HEK293 (cell line): ENCODE results near the gene FAM120A.

Experiments
- CTCF ChIA-PET: fragments of 350-600 bp; formaldehyde crosslinking; extraction: SDS; loops from one replicate; lab custom pipeline; 2021; ENCODE audit warnings: antibody characterized with exemption; lab: Yijun Ruan, JAX
- POLR2A ChIA-PET: fragments of 300-600 bp; formaldehyde crosslinking; extraction: SDS; loops from one replicate; lab custom pipeline; 2020; ENCODE audit warnings: antibody characterized with exemption, inconsistent platforms; lab: Yijun Ruan, JAX
- H3K27ac ChIP-seq: fragments of 200-500 bp; sonication (Bioruptor generic); 2 replicates; pipeline ENCODE4 v1.5.1; 2014; ENCODE audit warnings: low read depth, low read length, control low read depth, inconsistent platforms; ENCODE audit errors: extremely low read depth
- H3K36me3 ChIP-seq, 2 experiments: fragments of 200-500 bp in 1 of 2; sonication (Bioruptor generic) in 1 of 2; 1 replicate in 1 of 2; 2 replicates in 1 of 2; pipeline ENCODE4 v1.5.1; 2014 to 2017; ENCODE audit warnings: inconsistent platforms in 2 of 2, low read length in 2 of 2; ENCODE audit not compliant: control insufficient read depth in 2 of 2, insufficient read depth in 1 of 2
- H3K4me1 ChIP-seq: fragments of 200-500 bp; sonication (Bioruptor generic); 2 replicates; pipeline ENCODE4 v1.5.1; 2014; ENCODE audit warnings: mild to moderate bottlenecking, low read length, inconsistent platforms; ENCODE audit not compliant: control insufficient read depth, insufficient read depth
- H3K4me3 ChIP-seq: 2 replicates; pipeline ENCODE4 v1.5.1; 2011; ENCODE audit warnings: low read depth, mild to moderate bottlenecking, control low read depth, low read length, moderate library complexity
- H3K9me3 ChIP-seq: fragments of 200-500 bp; sonication (Bioruptor generic); 2 replicates; pipeline ENCODE4 v1.5.1; 2014; ENCODE audit warnings: low read depth, low read length, inconsistent platforms; ENCODE audit not compliant: control insufficient read depth, insufficient read depth
- EGR2 ChIP-seq: fragments of 450-650 bp; formaldehyde crosslinking; IDR thresholded peaks from 2 replicates; pipeline ENCODE4 v1.5.1; 2016; ENCODE audit warnings: low read depth, missing biosample characterization, missing genetic modification characterization
- INSM2 ChIP-seq: fragments of 450-650 bp; formaldehyde crosslinking; IDR thresholded peaks from 2 replicates; pipeline ENCODE4 v1.5.1; 2016; ENCODE audit warnings: missing biosample characterization, missing genetic modification characterization
- KLF16 ChIP-seq: fragments of 450-650 bp; formaldehyde crosslinking; IDR thresholded peaks from 2 replicates; pipeline ENCODE4 v1.5.1; 2017; ENCODE audit warnings: missing biosample characterization, missing genetic modification characterization
- KLF17 ChIP-seq: fragments of 450-650 bp; formaldehyde crosslinking; IDR thresholded peaks from 2 replicates; pipeline ENCODE4 v1.5.1; 2016; ENCODE audit warnings: missing biosample characterization, missing genetic modification characterization
- TCF7L2 ChIP-seq: IDR thresholded peaks from 2 replicates; pipeline ENCODE4 v1.6.1; 2011; ENCODE audit warnings: low read depth, mild to moderate bottlenecking, inconsistent platforms, low read length, moderate library complexity, borderline replicate concordance
- YY1 ChIP-seq: fragments of 450-650 bp; formaldehyde crosslinking; IDR thresholded peaks from 2 replicates; pipeline ENCODE4 v1.5.1; 2018; ENCODE audit warnings: missing biosample characterization, missing genetic modification characterization
- ZBTB1 ChIP-seq: fragments of 450-650 bp; formaldehyde crosslinking; IDR thresholded peaks from 2 replicates; pipeline ENCODE4 v1.5.1; 2016; ENCODE audit warnings: missing biosample characterization, missing genetic modification characterization
- ZBTB10 ChIP-seq: fragments of 450-650 bp; formaldehyde crosslinking; IDR thresholded peaks from 2 replicates; pipeline ENCODE4 v1.5.1; 2016; ENCODE audit warnings: missing biosample characterization, missing genetic modification characterization
- ZBTB20 ChIP-seq: fragments of 450-650 bp; formaldehyde crosslinking; IDR thresholded peaks from 2 replicates; pipeline ENCODE4 v1.5.1; 2016; ENCODE audit warnings: missing biosample characterization, missing genetic modification characterization
- ZBTB49 ChIP-seq: fragments of 450-650 bp; formaldehyde crosslinking; IDR thresholded peaks from 2 replicates; pipeline ENCODE4 v1.5.1; 2016; ENCODE audit warnings: missing biosample characterization, missing genetic modification characterization, low read depth
- ZNF157 ChIP-seq: fragments of 450-650 bp; formaldehyde crosslinking; IDR thresholded peaks from 2 replicates; pipeline ENCODE4 v1.5.1; 2016; ENCODE audit warnings: missing biosample characterization, missing genetic modification characterization
- ZNF18 ChIP-seq: fragments of 450-650 bp; formaldehyde crosslinking; IDR thresholded peaks from 2 replicates; pipeline ENCODE4 v1.5.1; 2016; ENCODE audit warnings: missing biosample characterization, missing genetic modification characterization
- ZNF23 ChIP-seq: fragments of 450-650 bp; formaldehyde crosslinking; IDR thresholded peaks from 2 replicates; pipeline ENCODE4 v1.5.1; 2016; ENCODE audit warnings: missing biosample characterization, missing genetic modification characterization, borderline replicate concordance
- ZNF24 ChIP-seq: fragments of 450-650 bp; formaldehyde crosslinking; IDR thresholded peaks from 2 replicates; pipeline ENCODE4 v1.5.1; 2016; ENCODE audit warnings: missing biosample characterization, missing genetic modification characterization
- ZNF350 ChIP-seq: fragments of 450-650 bp; formaldehyde crosslinking; IDR thresholded peaks from 2 replicates; pipeline ENCODE4 v1.5.0; 2017; ENCODE audit warnings: missing biosample characterization, mild to moderate bottlenecking, missing genetic modification characterization
- ZNF416 ChIP-seq: fragments of 450-650 bp; formaldehyde crosslinking; IDR thresholded peaks from 2 replicates; pipeline ENCODE4 v1.5.1; 2016; ENCODE audit warnings: missing biosample characterization, missing genetic modification characterization
- ZNF426 ChIP-seq: fragments of 450-650 bp; formaldehyde crosslinking; IDR thresholded peaks from 2 replicates; pipeline ENCODE4 v1.5.1; 2017; ENCODE audit warnings: missing biosample characterization, missing genetic modification characterization, mild to moderate bottlenecking, inconsistent platforms, moderate library complexity
- ZNF529 ChIP-seq: fragments of 450-650 bp; formaldehyde crosslinking; IDR thresholded peaks from 2 replicates; pipeline ENCODE4 v1.5.1; 2017; ENCODE audit warnings: missing genetic modification characterization, missing biosample characterization; ENCODE audit not compliant: insufficient replicate concordance
- ZNF530 ChIP-seq: fragments of 450-650 bp; formaldehyde crosslinking; IDR thresholded peaks from 2 replicates; pipeline ENCODE4 v1.5.1; 2016; ENCODE audit warnings: low read depth, missing biosample characterization, missing genetic modification characterization
- ZNF544 ChIP-seq: fragments of 450-650 bp; formaldehyde crosslinking; IDR thresholded peaks from 2 replicates; pipeline ENCODE4 v1.5.0; 2017; ENCODE audit warnings: missing biosample characterization, missing genetic modification characterization
- ZNF600 ChIP-seq: fragments of 450-650 bp; formaldehyde crosslinking; IDR thresholded peaks from 2 replicates; pipeline ENCODE4 v1.5.1; 2016; ENCODE audit warnings: missing biosample characterization, missing genetic modification characterization
- ZNF660 ChIP-seq: fragments of 450-650 bp; IDR thresholded peaks from 2 replicates; pipeline ENCODE4 v1.5.1; 2018; ENCODE audit warnings: missing biosample characterization, mild to moderate bottlenecking, missing genetic modification characterization
- ZNF843 ChIP-seq: fragments of 450-650 bp; formaldehyde crosslinking; IDR thresholded peaks from 2 replicates; pipeline ENCODE4 v1.5.1; 2016; ENCODE audit warnings: missing biosample characterization, missing genetic modification characterization

Gene FAM120A

GRCh38 chr9:93531374-93531773 is 79.9 kb downstream of the FAM120A start (continued):
- TF ChIP-seq ZBTB20 (no peak), ZNF544 (no peak), ZBTB10 (tag by site-specific recombination) (no peak), KLF17 (tag by site-specific recombination) (no peak)

- Histone ChIP-seq H3K9me3 (no peaks in the 10 kb centered on the region), H3K4me3 (no peak overlapping the region), H3K36me3 (peaks cover 16 to 88% of the 10 kb centered on the region in 2 experiments), H3K27ac (no peak overlapping the region), H3K4me1 (no peaks in the 10 kb centered on the region)
- ChIA-PET POLR2A (no interaction called here), CTCF (no interaction called here)
- TF ChIP-seq ZNF23 (tag by site-specific recombination) (no peak), ZBTB1 (tag by site-specific recombination) (no peak), ZNF416 (tag by site-specific recombination) (no peak), ZBTB49 (tag by site-specific recombination) (no peak), ZNF24 (tag by site-specific recombination) (no peak), ZNF660 (no peak), ZNF426 (tag by site-specific recombination) (no peak), ZNF157 (tag by site-specific recombination) (no peak), TCF7L2 (no peak), ZNF350 (tag by site-specific recombination) (no peak), YY1 (tag by site-specific recombination) (no peak), ZNF843 (tag by site-specific recombination) (no peak), EGR2 (tag by site-specific recombination) (no peak), KLF16 (tag by site-specific recombination) (no peak), ZBTB10 (tag by site-specific recombination) (no peak), ZNF600 (tag by site-specific recombination) (no peak), INSM2 (tag by site-specific recombination) (no peak), ZNF18 (tag by site-specific recombination) (no peak), ZNF530 (tag by site-specific recombination) (no peak), ZNF529 (tag by site-specific recombination) (no peak)
Measured at GRCh38 chr9:93532141-93532540, 80.7 kb downstream of the FAM120A start.
